GM12865 (cell line): ENCODE measurements around the gene LCP2.

ENCODE experiments used
- DNase-seq: peaks from one replicate; pipeline ENCODE4 v3.0.0; 2010; ENCODE audit warnings: low read depth
- H3K4me3 ChIP-seq: 2 replicates; pipeline ENCODE4 v1.5.1; 2011; ENCODE audit warnings: mild to moderate bottlenecking, low read depth, low read length, control low read depth
- CTCF ChIP-seq: IDR thresholded peaks from 2 replicates; pipeline ENCODE4 v1.5.1; 2011; ENCODE audit warnings: low read length, control low read depth, low read depth, inconsistent platforms; ENCODE audit not compliant: insufficient read depth; ENCODE audit errors: missing control alignments

LCP2 gene

GRCh38 chr5:170317499-170317898 lies 19.9 kb upstream of the LCP2 start:
- H3K4me3 ChIP-seq: no peak overlapping the region
- TF ChIP-seq CTCF: no peak
- DNase-seq: no peak

GRCh38 chr5:170316937-170317336 lies 19.4 kb upstream of the LCP2 start:
- no peak overlapping the region for H3K4me3 ChIP-seq
- no peak for TF ChIP-seq CTCF
- DNase-seq: no peak

- TF ChIP-seq CTCF: no peak
- no peak for DNase-seq
- no peak overlapping the region for H3K4me3 ChIP-seq
Measured at GRCh38 chr5:170315154-170315553, 17.6 kb upstream of the LCP2 start.

- no peak for TF ChIP-seq CTCF
- no peak for DNase-seq
- no peak overlapping the region for H3K4me3 ChIP-seq
Measured at GRCh38 chr5:170314541-170315095, 17.0 kb upstream of the LCP2 start.

GRCh38 chr5:170313816-170314215 lies 16.2 kb upstream of the LCP2 start:
- no peak for DNase-seq
- no peak overlapping the region for H3K4me3 ChIP-seq
- TF ChIP-seq CTCF: no peak

GRCh38 chr5:170313344-170313743 lies 15.8 kb upstream of the LCP2 start:
- no peak for TF ChIP-seq CTCF
- H3K4me3 ChIP-seq: no peak overlapping the region
- DNase-seq: no peak

- TF ChIP-seq CTCF: no peak
- peak; percentile 64 for DNase-seq
- H3K4me3 ChIP-seq: no peak overlapping the region
Measured at GRCh38 chr5:170312666-170313065, 15.1 kb upstream of the LCP2 start.
